ENCODE results near the gene MAEA.

Gene MAEA

GRCh38 chr4:1356181-1356998 is 66.7 kb downstream of the MAEA start:
- DNase-seq, result no peak

- DNase-seq, result no peak
Observed at GRCh38 chr4:1357356-1358248, 67.9 kb downstream of the MAEA start.

GRCh38 chr4:1358421-1359143 is 68.9 kb downstream of the MAEA start:
- no peak for DNase-seq

GRCh38 chr4:1359144-1359501 is 69.4 kb downstream of the MAEA start:
- DNase-seq, result no peak

GRCh38 chr4:1359976-1360375 is 70.3 kb downstream of the MAEA start:
- DNase-seq, result no peak

- DNase-seq, result no peak
Observed at GRCh38 chr4:1360423-1361283, 71.0 kb downstream of the MAEA start.

GRCh38 chr4:1361431-1361830 is 71.7 kb downstream of the MAEA start:
- no peak for DNase-seq

GRCh38 chr4:1362046-1362445 is 72.4 kb downstream of the MAEA start:
- no peak for DNase-seq

- no peak for DNase-seq
Observed at GRCh38 chr4:1362521-1362920, 72.8 kb downstream of the MAEA start.

- DNase-seq, result no peak
Observed at GRCh38 chr4:1363513-1363912, 73.8 kb downstream of the MAEA start.

GRCh38 chr4:1364217-1364616 is 74.5 kb downstream of the MAEA start:
- DNase-seq, result no peak

- DNase-seq, result no peak
Observed at GRCh38 chr4:1364748-1365147, 75.1 kb downstream of the MAEA start.

- DNase-seq, result no peak
Observed at GRCh38 chr4:1365271-1366178, 75.8 kb downstream of the MAEA start.

GRCh38 chr4:1366371-1367229 is 76.9 kb downstream of the MAEA start:
- no peak for DNase-seq

GRCh38 chr4:1367230-1367935 is 77.7 kb downstream of the MAEA start:
- no peak for DNase-seq

- no peak for DNase-seq
Observed at GRCh38 chr4:1367936-1368289, 78.2 kb downstream of the MAEA start.

GRCh38 chr4:1368421-1369090 is 78.9 kb downstream of the MAEA start:
- DNase-seq, result no peak

- no peak for DNase-seq
Observed at GRCh38 chr4:1369091-1369450, 79.4 kb downstream of the MAEA start.

- DNase-seq, result no peak
Observed at GRCh38 chr4:1369479-1370079, 79.9 kb downstream of the MAEA start.

All from SHP77 treated with DMSO at 0.1 percent for 48 hours (cell line).